Nephron progenitor cell (in vitro differentiated cells): Measurements from ENCODE around the gene PDCD5.
"Not testable (repeated sequence)": the region's sequence is repeated elsewhere in the genome, so short reads cannot be mapped to it uniquely, and the experiment has no call there.

ENCODE experiments used
- DNase-seq: peaks from one replicate; pipeline ENCODE4 v3.0.0; 2021
- H3K27ac Mint-ChIP-seq: 2 replicates; pipeline ENCODE4 v1.8.0; 2021; ENCODE audit warnings: mild to moderate bottlenecking, moderate library complexity, mixed read lengths
- H3K27me3 Mint-ChIP-seq: 2 replicates; pipeline ENCODE4 v1.8.0; 2021; ENCODE audit warnings: mild to moderate bottlenecking, low read depth, mixed read lengths; ENCODE audit not compliant: poor library complexity
- H3K36me3 Mint-ChIP-seq: 2 replicates; pipeline ENCODE4 v1.8.0; 2021; ENCODE audit warnings: low read depth, mixed read lengths
- H3K4me1 Mint-ChIP-seq: 2 replicates; pipeline ENCODE4 v1.8.0; 2021; ENCODE audit warnings: mixed read lengths
- H3K4me3 Mint-ChIP-seq: 2 replicates; pipeline ENCODE4 v1.8.0; 2021; ENCODE audit warnings: mild to moderate bottlenecking, moderate library complexity, mixed read lengths
- H3K9me3 Mint-ChIP-seq: 2 replicates; pipeline ENCODE4 v1.8.0; 2021; ENCODE audit warnings: mild to moderate bottlenecking, moderate library complexity, mixed read lengths
- TF ChIP-seq, protein P1 (sequence below): fragments of 200-600 bp; sonication (generic); IDR thresholded peaks from 2 replicates; pipeline ENCODE4 v1.5.0; 2021; ENCODE audit warnings: antibody characterized with exemption

Gene PDCD5

DNA sequence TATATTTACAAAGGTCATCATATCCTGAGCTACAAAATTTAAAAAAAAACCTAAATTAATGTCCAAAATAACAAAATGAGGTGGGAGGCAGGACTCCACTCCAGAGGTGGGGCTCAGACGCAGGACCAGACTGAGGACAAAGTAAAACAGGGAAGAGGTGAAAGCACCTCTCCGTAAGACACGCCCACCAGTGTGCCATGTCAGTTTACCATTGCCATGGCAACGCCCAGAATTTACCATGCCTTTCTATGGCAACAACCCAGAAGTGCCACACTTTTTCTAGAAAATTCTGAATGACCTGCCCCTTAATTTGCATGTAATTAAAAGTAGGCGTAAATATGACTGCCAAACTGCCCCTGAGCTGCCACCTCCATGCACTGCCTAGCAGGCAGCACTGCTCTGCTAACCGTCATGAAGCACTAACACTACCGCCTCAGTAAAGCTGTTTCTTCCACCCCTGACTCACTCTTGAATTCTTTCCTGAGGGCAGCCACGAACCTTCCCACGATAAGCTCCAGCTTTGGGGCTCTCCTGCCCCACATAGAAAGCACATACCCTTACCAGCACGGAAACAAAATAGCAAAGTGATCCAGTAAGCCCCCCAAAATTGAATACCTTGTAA is 22.3 kb upstream of the PDCD5 start:
- H3K9me3 Mint-ChIP-seq: no peaks in the 10 kb centered on the region
- no peak overlapping the region for H3K27ac Mint-ChIP-seq
- H3K36me3 Mint-ChIP-seq: no peaks in the 10 kb centered on the region
- peaks cover 20% of the 10 kb centered on the region for H3K27me3 Mint-ChIP-seq
- DNase-seq: peak; percentile 27
- TF ChIP-seq, protein P1, sequence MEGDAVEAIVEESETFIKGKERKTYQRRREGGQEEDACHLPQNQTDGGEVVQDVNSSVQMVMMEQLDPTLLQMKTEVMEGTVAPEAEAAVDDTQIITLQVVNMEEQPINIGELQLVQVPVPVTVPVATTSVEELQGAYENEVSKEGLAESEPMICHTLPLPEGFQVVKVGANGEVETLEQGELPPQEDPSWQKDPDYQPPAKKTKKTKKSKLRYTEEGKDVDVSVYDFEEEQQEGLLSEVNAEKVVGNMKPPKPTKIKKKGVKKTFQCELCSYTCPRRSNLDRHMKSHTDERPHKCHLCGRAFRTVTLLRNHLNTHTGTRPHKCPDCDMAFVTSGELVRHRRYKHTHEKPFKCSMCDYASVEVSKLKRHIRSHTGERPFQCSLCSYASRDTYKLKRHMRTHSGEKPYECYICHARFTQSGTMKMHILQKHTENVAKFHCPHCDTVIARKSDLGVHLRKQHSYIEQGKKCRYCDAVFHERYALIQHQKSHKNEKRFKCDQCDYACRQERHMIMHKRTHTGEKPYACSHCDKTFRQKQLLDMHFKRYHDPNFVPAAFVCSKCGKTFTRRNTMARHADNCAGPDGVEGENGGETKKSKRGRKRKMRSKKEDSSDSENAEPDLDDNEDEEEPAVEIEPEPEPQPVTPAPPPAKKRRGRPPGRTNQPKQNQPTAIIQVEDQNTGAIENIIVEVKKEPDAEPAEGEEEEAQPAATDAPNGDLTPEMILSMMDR: no peak
- H3K4me3 Mint-ChIP-seq: no peak overlapping the region
- peaks cover 5% of the 10 kb centered on the region for H3K4me1 Mint-ChIP-seq

DNA sequence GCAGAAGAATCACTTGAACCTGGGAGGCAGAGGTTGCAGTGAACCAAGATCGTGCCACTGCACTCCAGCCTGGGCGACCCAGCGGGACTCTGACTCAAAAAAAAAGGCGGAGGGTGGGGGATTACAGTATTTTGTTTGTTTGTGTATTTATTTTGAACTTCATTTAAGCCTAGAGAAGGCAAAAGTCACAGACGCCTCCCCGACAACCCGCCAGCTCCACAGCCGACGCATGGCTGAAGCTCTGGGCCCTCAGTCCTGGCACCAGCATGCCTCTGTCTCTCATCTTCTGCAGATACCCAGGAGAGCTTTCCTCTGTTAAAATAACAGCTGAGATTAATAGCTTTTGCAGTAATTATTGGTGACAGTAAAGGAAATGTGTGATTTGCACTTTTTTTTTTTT is 17.2 kb upstream of the PDCD5 start:
- Mint-ChIP-seq H3K27ac (no peak overlapping the region), H3K9me3 (no peaks in the 10 kb centered on the region), H3K36me3 (no peaks in the 10 kb centered on the region), H3K27me3 (peaks cover 17% of the 10 kb centered on the region), H3K4me1 (peaks cover 4% of the 10 kb centered on the region), H3K4me3 (no peak overlapping the region)
- TF ChIP-seq, protein P1: no peak
- DNase-seq: no peak

DNA sequence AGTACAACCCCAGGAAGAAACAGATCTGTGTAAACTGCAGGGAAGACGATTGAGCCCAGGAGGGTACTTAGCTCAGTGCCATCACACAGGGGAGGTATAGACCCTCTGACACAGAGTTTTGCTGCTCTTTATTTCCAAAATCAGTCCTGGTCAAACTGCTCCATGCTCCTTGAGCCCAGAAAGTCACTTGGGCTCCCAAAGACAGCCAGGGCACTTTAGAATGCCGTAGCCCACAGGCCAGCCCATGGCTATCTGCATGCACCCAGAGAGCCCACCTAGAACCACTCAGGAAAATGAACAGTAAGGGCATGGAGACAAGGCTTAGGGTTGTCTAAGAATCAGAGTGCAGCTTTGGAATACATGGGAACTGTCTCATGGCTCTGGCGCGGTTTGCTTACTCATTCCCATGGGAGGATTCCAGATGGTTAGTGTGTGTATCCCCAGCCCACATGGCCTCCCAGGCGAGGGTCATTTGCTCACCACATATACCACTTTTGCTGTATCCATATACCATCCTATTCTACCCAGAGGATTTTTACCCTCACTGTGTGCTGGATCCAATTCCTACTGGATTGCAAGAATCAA is 14.7 kb upstream of the PDCD5 start:
- Mint-ChIP-seq H3K27me3 (peaks cover 9% of the 10 kb centered on the region), H3K27ac (no peak overlapping the region), H3K36me3 (no peaks in the 10 kb centered on the region), H3K4me3 (no peak overlapping the region), H3K9me3 (no peaks in the 10 kb centered on the region), H3K4me1 (no peaks in the 10 kb centered on the region)
- TF ChIP-seq, protein P1: no peak
- DNase-seq: no peak

DNA sequence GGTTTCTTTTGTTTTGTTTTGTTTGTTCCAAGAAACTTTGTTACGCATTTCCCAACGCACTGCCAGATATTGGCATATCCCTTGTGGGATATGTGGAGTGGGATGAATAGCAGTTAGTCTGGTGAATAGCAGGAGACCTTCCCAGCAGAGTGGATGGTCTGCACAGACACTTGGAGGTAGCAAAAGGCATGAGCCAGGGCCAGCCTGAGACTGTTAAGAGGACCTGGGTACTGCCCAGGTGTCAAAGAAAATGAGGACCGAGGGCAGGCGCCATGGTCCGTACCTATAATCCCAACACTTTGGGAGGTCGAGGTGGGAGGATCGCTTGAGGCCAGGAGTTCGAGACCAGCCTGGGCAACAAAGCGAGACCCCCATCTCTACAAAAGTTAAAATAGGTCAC is 13.5 kb upstream of the PDCD5 start:
- H3K4me3 Mint-ChIP-seq: no peak overlapping the region
- no peaks in the 10 kb centered on the region for H3K9me3 Mint-ChIP-seq
- peaks cover 9% of the 10 kb centered on the region for H3K27me3 Mint-ChIP-seq
- TF ChIP-seq, protein P1: no peak
- H3K4me1 Mint-ChIP-seq: peaks cover under 1% of the 10 kb centered on the region
- no peak for DNase-seq
- no peaks in the 10 kb centered on the region for H3K36me3 Mint-ChIP-seq
- H3K27ac Mint-ChIP-seq: no peak overlapping the region

DNA sequence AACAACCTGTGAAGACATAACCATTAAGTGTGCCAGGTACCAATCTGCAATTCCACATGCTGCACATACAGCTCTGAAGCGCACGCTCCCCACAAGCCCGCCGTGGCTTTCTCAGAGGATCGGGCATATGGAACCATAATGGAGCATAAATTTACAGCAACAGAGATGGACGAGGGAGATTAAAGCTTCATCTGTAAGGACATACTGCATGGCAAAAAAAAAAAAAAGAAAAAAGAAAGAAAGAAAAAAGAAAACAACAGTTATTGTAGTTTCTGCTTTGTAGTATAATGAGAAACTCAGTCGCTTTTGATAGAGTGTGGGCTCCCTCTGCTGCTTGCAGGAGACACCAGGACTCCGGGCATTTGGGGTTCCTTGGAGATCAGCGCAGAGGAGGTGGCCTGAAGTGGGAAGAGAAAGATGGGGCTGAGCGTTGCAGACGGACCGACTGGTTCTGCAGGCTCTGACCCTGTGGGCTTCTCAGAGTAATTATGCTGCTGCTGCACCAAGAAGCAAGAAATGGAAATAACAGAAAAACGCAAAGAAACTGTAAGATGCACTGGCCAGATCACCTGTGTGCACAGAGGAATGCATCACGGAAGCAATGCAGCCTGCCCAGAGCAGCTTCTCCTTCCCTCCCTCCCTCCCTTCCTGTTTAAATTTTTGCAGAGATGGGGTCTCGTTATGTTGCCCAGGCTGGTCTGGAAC is 10.8 kb upstream of the PDCD5 start:
- no peak overlapping the region for H3K27ac Mint-ChIP-seq
- peak; percentile 56 for DNase-seq

DNA sequence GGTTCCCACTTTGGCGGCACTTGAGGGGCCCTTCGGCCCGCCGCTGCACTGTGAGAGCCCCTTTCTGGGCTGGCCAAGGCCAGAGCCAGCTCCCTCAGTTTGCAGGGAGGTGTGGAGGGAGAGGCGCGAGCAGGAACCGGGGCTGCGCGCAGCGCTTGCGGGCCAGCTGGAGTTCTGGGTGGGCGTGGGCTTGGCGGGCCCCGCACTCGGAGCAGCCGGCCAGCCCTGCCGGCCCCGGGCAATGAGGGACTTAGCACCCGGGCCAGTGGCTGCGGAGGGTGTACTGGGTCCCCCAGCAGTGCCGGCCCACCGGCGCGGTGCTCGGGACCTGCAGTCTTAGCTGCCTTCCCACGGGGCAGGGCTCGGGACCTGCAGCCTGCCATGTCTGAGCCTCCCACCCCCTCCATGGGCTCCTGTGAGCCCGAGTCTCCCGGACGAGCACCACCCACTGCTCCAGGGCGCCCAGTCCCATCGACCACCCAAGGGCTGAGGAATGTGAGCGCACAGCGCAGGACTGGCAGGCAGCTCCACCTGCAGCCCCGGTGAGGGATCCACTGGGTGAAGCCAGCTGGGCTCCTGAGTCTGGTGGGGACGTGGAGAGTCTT is 9.4 kb upstream of the PDCD5 start:
- H3K4me3 Mint-ChIP-seq, H3K4me1 Mint-ChIP-seq, H3K27ac Mint-ChIP-seq, H3K27me3 Mint-ChIP-seq, H3K36me3 Mint-ChIP-seq, DNase-seq: not testable (repeated sequence)
- peaks cover 14% of the 10 kb centered on the region for H3K9me3 Mint-ChIP-seq

More for the DNA sequence above, 10.8 kb upstream of the PDCD5 start:
- peaks cover 14% of the 10 kb centered on the region for H3K9me3 Mint-ChIP-seq
- H3K4me3 Mint-ChIP-seq: no peak overlapping the region
- peaks cover 9% of the 10 kb centered on the region for H3K4me1 Mint-ChIP-seq
- TF ChIP-seq, protein P1: peak; percentile 58
- H3K27me3 Mint-ChIP-seq: peaks cover 9% of the 10 kb centered on the region
- H3K36me3 Mint-ChIP-seq: no peaks in the 10 kb centered on the region

DNA sequence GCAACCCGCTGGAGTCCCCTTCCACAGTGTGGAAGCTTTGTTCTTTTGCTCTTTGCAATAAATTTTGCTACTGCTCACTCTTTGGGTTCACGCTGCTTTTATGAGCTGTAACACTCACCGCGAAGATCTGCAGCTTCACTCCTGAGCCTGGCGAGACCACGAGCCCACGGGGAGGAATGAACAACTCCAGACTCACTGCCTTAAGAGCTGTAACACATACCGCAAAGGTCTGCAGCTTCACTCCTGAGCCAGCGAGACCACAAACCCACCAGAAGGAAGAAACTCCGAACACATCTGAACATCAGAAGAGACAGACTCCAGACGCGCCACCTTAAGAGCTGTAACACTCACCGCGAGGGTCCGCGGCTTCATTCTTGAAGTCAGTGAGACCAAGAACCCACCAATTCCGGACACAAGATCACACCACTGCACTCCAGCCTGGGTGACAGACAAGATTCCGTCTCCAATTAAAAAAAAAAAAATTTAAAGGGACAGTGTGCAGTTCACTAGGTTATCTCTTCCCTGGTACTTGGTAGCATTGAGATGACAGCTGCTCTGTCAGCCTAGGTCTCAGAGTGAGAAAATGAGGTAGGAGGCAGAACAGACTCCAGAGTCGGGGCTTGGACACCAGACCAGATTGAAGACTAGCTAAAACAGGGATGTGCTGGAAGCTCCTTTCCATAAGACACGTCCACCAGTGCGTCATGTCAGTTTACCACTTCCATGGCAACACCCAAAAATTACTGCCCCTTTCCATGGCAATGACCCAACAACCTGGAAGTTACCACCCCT is 8.1 kb upstream of the PDCD5 start:
- H3K36me3 Mint-ChIP-seq, DNase-seq, H3K27me3 Mint-ChIP-seq, H3K27ac Mint-ChIP-seq, H3K4me3 Mint-ChIP-seq, H3K4me1 Mint-ChIP-seq: not testable (repeated sequence)
- peaks cover 14% of the 10 kb centered on the region for H3K9me3 Mint-ChIP-seq
